Activated T-helper 9 cell treated with anti-CD3 and anti-CD28 coated beads, Interleukin-2, amount 50 U/mL, for 16 hours (primary cell): ENCODE data around the gene CIC.

Source experiments
- DNase-seq: peaks from one replicate; pipeline ENCODE4 v3.0.0-alpha.2; 2020; ENCODE audit warnings: low read depth

Gene CIC

GRCh38 chr19:42268704-42269477 lies at the start of gene CIC:
Gene CIC, plus strand, starts transcription at chr19:42269252. Its CDS starts 2,532 bp downstream, at chr19:42271784.
- DNase-seq, result peak; percentile 99

- DNase-seq, result peak; percentile 95
Measured at GRCh38 chr19:42219812-42220750, 49.0 kb upstream of the CIC start, which contains the start of gene ZNF526. Gene ZNF526, plus strand, starts transcription at chr19:42220312. Its CDS starts 4,092 bp downstream, at chr19:42224404.

DNA sequence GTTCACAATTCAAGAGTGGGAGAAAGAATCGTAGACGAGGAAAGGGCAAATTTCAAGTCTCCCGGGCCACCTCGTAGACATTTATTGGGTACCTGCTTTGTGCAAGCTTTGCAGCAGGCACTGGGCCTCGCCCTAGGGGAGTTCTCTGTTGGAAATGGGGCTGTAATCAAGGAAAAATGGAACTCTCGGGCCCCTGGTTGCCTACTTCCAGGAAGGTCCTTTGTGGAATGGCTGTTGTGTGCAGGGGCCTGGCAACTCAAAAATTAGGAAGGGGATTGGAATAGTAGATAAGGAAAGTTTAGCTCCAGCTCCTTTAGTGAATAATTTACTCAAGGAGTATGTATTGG lies 48.3 kb upstream of the CIC start:
- DNase-seq, result no peak

DNA sequence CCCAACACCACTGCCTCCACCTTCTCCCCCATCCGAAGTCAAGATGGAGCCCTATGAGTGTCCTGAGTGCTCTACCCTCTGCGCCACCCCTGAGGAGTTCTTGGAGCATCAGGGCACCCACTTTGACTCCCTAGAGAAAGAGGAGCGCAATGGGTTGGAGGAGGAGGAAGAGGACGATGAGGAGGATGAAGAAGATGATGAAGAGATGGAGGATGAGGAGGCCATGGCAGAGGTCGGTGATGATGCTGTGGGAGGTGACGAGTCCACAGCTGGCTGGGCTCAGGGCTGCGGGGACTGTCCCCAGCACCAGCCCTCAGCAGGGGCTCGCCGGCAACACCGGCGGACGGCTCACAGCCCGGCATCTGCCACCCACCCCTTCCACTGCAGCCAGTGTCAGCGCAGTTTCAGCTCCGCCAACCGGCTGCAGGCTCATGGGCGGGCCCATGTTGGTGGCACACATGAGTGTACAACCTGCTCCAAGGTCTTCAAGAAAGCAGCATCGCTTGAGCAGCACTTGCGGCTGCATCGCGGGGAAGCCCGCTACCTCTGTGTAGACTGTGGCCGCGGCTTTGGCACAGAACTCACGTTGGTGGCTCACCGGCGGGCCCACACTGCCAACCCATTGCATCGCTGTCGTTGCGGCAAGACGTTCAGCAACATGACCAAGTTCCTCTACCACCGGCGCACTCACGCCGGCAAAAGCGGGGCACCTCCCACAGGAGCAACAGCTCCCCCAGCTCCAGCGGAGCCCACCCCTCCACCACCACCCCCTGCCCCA lies 43.9 kb upstream of the CIC start:
- DNase-seq, result no peak

GRCh38 chr19:42225718-42226292 lies 43.2 kb upstream of the CIC start:
- no peak for DNase-seq

DNA sequence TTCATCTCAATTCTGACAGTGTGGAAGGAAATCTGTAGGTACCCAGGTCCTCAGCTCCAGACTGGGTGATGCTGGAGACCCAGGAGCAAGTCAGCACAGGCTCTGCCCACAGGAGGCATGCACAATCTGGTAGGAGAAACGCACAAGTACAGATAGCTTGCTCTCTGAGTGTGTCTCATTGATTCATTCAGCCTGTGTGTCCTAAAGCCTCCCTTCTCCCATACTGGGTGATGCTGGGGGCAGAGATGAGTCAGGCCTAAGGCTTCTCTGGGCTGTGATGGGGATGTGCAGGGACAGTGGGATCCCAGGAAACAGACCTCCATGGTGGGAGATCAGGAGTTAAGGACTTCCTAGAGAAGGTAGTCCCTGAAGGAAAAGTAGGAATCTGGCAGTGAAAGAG lies 42.2 kb upstream of the CIC start:
- DNase-seq, result no peak

- DNase-seq, result no peak
Measured at GRCh38 chr19:42228641-42229040, 40.4 kb upstream of the CIC start.

GRCh38 chr19:42229301-42229854 lies 39.7 kb upstream of the CIC start:
- DNase-seq, result no peak

GRCh38 chr19:42229855-42230351 lies 39.1 kb upstream of the CIC start:
- no peak for DNase-seq

- no peak for DNase-seq
Measured at GRCh38 chr19:42230571-42230970, 38.5 kb upstream of the CIC start.

- no peak for DNase-seq
Measured at GRCh38 chr19:42232435-42232834, 36.6 kb upstream of the CIC start.

DNA sequence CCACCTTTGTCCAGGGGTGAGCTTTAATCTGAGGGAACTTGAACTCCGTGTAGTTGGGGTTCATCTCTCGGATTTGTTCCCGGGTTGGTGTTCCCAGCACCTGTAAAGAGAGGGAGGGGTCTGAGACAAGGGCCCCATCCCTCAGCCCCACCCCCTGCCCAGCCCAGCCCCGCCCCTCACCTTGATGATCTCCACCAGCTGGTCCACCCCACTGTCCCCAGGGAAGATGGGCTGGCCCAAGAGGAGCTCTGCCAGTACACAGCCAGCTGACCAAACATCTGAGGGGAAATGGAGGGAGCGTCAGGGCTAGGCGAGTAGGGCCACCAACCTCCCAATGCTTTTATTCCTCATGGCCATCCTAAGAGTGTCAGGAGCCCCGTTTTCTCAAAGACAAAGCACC lies 35.9 kb upstream of the CIC start:
- DNase-seq, result no peak

GRCh38 chr19:42233678-42234292 lies 35.3 kb upstream of the CIC start:
- DNase-seq, result no peak

DNA sequence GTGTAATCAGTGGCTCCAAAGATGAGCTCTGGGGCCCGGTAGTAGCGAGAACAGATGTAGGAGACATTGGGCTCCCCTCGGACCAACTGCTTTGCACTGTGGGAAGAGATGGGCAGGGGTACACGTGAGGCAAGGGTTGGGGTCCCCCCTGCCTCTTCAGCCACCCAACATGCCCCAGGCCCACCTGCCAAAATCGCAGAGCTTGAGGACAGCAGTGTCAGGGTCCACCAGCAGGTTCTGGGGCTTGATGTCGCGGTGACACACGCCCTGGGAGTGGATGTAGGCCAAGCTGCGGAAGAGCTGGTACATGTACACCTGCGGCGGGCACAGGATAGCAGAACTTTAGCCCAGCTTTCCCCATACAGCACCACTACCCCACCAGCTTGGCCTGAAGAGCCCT lies 34.7 kb upstream of the CIC start:
- DNase-seq, result no peak

DNA sequence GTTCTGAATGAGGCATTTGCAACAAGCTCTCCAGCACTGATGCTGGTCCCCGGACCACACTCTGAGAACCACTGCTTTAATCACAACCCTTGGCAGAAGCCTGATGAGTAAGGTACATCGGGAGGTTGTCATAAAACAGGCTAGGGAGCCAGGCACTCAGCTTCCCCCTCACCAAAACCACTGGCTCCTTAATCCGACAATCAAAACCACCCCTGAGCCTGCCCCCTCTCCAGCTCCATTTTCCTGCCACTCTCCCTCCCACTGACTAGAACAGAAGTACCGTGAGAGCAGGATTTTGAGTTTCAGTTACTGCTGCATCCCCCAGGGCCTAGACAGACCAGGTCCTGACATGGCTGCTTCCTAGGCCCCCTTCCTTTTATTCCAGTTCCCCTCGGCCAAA lies 33.9 kb upstream of the CIC start:
- no peak for DNase-seq

DNA sequence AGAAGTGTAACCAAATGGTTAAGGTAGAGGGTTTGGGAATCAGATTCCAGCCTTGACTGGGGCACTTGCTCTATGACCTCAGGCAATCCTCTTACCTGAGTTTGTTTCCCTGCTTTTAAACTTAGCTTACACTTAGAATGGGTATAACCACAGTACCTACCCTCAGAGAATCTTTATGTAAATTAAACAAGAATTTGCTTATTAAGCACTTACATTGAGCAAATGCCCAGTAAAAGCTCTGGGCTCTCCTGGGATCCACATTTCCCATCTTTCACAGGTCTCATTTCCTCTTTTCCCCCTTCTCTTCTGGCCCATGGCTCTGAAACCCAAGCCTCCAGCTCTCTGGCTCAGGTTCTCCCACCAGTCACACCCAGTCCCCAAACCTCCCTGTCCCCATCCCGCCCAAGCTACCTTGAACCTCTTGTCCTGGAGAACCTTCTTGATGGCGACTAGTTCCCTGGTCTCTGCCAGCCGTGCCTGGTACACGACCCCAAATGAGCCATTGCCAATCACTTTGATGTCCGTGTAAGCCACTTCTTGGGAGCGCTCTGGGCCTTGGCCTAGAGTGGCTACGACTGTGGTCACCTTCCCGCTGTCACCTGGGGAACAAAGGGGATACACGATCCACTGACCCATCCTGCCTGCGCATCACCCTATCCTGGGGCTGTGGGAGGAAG lies 29.4 kb upstream of the CIC start:
- DNase-seq, result no peak

- no peak for DNase-seq
Measured at GRCh38 chr19:42241279-42241678, 27.8 kb upstream of the CIC start.

DNA sequence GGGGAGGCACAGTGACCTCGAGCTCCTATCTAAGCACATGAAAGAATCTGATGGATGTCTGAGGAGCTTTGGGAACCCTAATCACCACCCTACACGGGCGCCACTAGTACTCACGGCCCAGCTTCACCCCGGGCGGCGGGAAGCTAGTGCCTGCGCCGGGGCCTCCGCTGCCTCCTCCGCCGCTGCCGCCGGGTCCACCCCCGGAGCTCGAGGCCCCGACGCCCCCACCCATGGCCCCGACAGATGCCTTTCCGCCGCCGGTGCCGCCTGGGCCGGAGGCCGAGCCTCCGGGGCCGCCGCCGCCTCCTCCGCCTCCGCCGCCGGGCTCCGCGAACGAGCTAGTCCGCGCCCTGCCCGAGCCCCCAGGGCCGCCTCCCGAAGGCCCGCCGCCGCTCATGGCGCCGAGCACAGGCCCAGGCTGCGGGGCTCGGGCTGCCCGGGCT lies 27.0 kb upstream of the CIC start:
- DNase-seq, result peak; percentile 21

DNA sequence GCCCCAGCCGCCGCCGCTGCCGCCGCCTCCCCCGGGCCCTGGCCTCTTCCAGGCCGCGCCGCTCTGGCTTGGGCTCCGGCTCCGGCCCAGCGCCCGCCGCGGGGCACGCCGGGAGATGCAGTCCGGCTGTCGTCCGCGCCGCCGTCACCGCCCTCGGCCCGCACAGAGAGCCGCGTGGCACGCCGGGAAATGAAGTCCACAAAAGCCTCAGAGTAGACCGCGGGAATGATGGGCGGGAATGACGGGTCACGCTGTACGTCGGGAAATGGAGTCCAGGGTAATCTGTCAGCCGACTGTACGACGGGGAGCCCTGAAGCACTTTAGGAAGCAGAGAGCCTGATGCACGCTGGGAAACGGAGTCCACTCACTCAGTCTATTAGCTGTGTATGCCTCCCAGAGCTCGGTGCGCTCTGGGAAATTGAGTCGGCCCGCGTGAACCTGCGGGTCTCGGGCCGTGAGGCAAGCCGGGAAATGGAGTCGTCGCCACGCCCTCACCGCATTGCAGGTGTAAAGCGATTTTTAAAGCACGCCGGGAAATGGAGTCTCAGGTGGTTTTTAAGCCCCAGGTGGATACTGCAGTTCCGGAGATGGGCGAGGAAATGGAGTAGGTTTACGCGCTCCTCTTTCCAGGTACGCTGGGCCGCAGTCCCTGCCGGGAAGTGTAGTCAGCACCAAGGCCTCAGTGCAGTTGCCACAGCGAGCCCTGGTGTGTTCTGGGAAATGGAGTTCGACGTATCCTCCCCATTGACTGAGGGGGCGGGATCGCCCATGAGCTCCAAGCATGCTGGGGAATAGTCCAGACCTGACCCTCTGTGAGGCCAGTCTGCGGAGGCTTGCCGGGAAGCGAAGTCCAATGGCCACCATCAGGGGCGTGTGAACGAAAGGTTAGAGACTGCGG lies 26.3 kb upstream of the CIC start, which contains the start of gene GSK3A:
GSK3A (minus strand) TSS at position 91 of the 898 bp plus-strand sequence. CDS start 137 bp downstream, outside the sequence.
- DNase-seq, result peak; percentile 94
